DND-41 (cell line): ENCODE data around the gene SLC5A9.

Experiments
- EZH2 ChIP-seq: IDR thresholded peaks from 3 replicates; pipeline ENCODE4 v1.6.1; 2012; ENCODE audit warnings: borderline replicate concordance, low read depth, mild to moderate bottlenecking, moderate library complexity, low read length, inconsistent platforms; ENCODE audit not compliant: severe bottlenecking
- TF ChIP-seq, protein P1 (sequence below): IDR thresholded peaks from 2 replicates; pipeline ENCODE4 v1.5.1; 2012; ENCODE audit warnings: borderline replicate concordance, low read length, moderate library complexity, mild to moderate bottlenecking; ENCODE audit not compliant: poor library complexity, severe bottlenecking; ENCODE audit errors: extremely low read depth

GRCh38 chr1:48233666-48234485 lies 11.4 kb downstream of the SLC5A9 start:
- TF ChIP-seq, protein P1, sequence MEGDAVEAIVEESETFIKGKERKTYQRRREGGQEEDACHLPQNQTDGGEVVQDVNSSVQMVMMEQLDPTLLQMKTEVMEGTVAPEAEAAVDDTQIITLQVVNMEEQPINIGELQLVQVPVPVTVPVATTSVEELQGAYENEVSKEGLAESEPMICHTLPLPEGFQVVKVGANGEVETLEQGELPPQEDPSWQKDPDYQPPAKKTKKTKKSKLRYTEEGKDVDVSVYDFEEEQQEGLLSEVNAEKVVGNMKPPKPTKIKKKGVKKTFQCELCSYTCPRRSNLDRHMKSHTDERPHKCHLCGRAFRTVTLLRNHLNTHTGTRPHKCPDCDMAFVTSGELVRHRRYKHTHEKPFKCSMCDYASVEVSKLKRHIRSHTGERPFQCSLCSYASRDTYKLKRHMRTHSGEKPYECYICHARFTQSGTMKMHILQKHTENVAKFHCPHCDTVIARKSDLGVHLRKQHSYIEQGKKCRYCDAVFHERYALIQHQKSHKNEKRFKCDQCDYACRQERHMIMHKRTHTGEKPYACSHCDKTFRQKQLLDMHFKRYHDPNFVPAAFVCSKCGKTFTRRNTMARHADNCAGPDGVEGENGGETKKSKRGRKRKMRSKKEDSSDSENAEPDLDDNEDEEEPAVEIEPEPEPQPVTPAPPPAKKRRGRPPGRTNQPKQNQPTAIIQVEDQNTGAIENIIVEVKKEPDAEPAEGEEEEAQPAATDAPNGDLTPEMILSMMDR = no peak
- no peak for TF ChIP-seq EZH2
